ENCODE measurements around the gene KLHL4. TPM values are rescaled to one million over a fixed set of nuclear protein-coding genes. Genes with fewer than 3 reads are reported as not detected.

KLHL4 gene
- 1 to 10 TPM in 2 of 4 donors, under 1 TPM in 2; 0.51 to 1.3 (median 0.85) TPM for total RNA-seq

- TF ChIP-seq CTCF (IDR thresholded peaks at IDR 0.05; ENCODE audit: low read depth) = no peak
These were observed at the start of gene KLHL4 for GRCh38 chrX:87517571-87518141. TSS of gene KLHL4 (plus strand) at chrX:87517802. CDS start at chrX:87517894, 92 bp downstream.

GRCh38 chrX:87468941-87469340 is 48.7 kb upstream of the KLHL4 start:
- no peak for TF ChIP-seq CTCF (IDR thresholded peaks at IDR 0.05; ENCODE audit: low read depth)

GRCh38 chrX:87475793-87476192 is 41.8 kb upstream of the KLHL4 start:
- no peak for TF ChIP-seq CTCF (IDR thresholded peaks at IDR 0.05; ENCODE audit: low read depth)

DNA sequence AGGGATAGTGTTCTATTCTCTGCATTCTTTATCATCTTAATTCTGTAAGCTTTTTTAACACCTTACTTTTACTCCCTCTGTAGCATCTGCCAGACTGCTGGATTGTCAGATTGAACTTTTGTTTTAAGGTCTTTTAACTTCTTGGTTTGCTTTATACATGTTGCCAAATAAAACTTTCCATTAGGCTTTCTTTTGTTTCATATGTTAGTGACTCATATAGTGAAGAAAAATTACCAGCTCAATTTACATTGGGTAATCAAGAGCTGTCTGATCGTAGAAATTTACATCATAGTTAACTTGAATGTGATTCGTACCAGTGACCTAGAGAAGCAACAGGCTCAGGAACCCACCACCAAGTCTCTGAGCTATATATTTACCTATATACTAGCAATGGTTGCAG is 28.5 kb upstream of the KLHL4 start:
- TF ChIP-seq CTCF (IDR thresholded peaks at IDR 0.05; ENCODE audit: low read depth) = no peak

DNA sequence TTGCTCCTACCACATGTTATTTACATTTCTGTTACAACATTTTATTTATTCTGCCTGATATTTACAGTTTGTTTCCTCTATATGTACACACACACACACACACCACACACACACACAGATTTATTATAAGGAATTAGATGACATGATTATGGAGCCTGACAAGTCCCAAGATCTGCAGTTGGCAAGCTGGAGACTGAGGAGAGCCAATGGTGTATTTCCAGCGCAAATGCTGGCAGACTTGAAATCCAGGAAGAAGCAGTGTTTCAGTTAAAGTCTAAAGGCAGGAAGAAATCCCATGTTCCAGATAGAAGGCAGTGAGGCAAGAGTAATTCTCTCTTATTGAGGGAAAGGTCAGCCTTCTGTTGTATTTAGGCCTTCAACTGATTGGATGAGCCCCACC is 1.8 kb upstream of the KLHL4 start:
- no peak for TF ChIP-seq CTCF (IDR thresholded peaks at IDR 0.05; ENCODE audit: low read depth)

- no peak for TF ChIP-seq CTCF (IDR thresholded peaks at IDR 0.05; ENCODE audit: low read depth)
These were observed 883 bp upstream of the KLHL4 start for GRCh38 chrX:87516717-87517121.

GRCh38 chrX:87518504-87518903 is 902 bp downstream of the KLHL4 start:
- TF ChIP-seq CTCF (IDR thresholded peaks at IDR 0.05; ENCODE audit: low read depth) = no peak

All from subcutaneous adipose tissue (tissue), 4 donors.